Dendritic cell treated with granulocyte-macrophage colony-stimulating factor and Interleukin-4, amounts not matched to agents 40 ng/mL and 50 ng/mL, for 4 days (primary cell): ENCODE data around the gene CD44.

ENCODE experiments used
- H3K27ac Mint-ChIP-seq: one replicate; pipeline ENCODE4 v1.8.0; 2022; ENCODE audit warnings: mild to moderate bottlenecking, mixed read lengths
- H3K27me3 Mint-ChIP-seq: one replicate; pipeline ENCODE4 v1.8.0; 2022; ENCODE audit warnings: mild to moderate bottlenecking, mixed read lengths
- H3K36me3 Mint-ChIP-seq: one replicate; pipeline ENCODE4 v1.8.0; 2022; ENCODE audit warnings: low read depth, mixed read lengths
- H3K4me1 Mint-ChIP-seq: one replicate; pipeline ENCODE4 v1.8.0; 2022; ENCODE audit warnings: low read depth, mixed read lengths
- H3K4me3 Mint-ChIP-seq: one replicate; pipeline ENCODE4 v1.8.0; 2022; ENCODE audit warnings: mild to moderate bottlenecking, moderate library complexity, mixed read lengths
- H3K9me3 Mint-ChIP-seq: one replicate; pipeline ENCODE4 v1.8.0; 2022; ENCODE audit warnings: mixed read lengths
- intact Hi-C: fragments of 100-400 bp; cut with micrococcal nuclease; formaldehyde crosslinking; loops from one replicate; pipeline ENCODE4 v1.15.0; 2022

CD44 gene

DNA sequence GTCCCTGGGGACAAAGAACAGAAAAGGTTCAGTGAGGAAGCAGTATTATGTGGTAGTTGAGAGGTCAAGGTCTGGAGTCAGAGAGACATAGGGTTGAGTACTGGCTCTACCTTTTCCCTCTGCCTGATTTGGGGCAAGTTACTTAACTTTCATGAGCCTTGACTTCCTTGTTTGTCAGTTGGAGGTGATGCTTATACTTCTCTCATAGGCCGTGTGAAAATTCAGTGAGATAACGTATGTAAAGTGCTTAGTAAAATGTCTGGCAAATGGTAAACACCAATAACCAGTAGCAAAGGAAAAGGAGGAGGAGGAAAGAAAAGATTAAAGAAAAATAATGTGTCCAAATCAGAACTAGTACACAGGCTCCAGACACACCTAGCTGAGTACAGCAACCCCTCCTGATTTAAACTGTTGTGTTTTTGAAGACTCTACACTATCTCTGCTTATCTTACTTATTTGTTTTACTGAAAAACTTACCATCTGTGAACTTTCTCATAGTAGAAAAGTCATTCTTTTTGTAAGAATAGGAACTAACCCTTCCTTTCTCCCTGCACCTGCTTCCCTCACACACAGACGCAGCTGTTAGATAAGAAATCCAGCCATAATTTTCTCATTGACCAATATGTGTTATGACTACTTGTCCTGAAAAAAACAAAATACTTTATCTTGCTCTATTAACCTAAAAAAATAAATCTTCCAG lies 126.9 kb downstream of the CD44 start:
- Mint-ChIP-seq H3K4me1 (peaks cover 38% of the 10 kb centered on the region), H3K27me3 (no peaks in the 10 kb centered on the region), H3K4me3 (no peak overlapping the region), H3K9me3 (no peaks in the 10 kb centered on the region), H3K27ac (no peak overlapping the region), H3K36me3 (no peaks in the 10 kb centered on the region)
- intact Hi-C loops, result no loop called here

- no peak overlapping the region for H3K27ac Mint-ChIP-seq
- no peaks in the 10 kb centered on the region for H3K27me3 Mint-ChIP-seq
- H3K4me1 Mint-ChIP-seq, result peaks cover 41% of the 10 kb centered on the region
- intact Hi-C loops, result no loop called here
- no peak overlapping the region for H3K4me3 Mint-ChIP-seq
- H3K9me3 Mint-ChIP-seq, result no peaks in the 10 kb centered on the region
- H3K36me3 Mint-ChIP-seq, result no peaks in the 10 kb centered on the region
Measured at GRCh38 chr11:35267504-35267903, 128.5 kb downstream of the CD44 start.

DNA sequence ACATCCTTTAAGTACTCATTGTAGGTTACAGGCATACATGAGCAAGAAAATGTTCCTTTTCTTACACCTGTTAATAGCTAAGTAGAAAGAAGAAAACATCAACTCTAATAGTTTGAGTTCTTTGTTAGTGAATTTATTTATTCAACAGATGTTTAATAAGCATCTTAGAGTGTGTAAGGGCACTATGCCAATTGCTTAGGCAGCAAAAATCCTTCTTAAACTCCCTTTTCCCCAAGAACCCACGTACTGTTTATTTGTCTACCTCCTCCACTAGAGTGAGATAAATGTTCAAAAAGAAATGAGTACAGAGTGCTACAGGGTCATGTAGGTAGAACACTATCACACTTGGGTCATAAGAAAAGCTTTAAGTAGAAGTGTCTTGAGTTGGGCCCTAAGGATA lies 131.4 kb downstream of the CD44 start:
- Mint-ChIP-seq H3K4me1 (peaks cover 64% of the 10 kb centered on the region), H3K36me3 (no peaks in the 10 kb centered on the region)
- intact Hi-C loops, result no loop called here

GRCh38 chr11:35271031-35271430 lies 132.1 kb downstream of the CD44 start:
- Mint-ChIP-seq H3K9me3 (no peaks in the 10 kb centered on the region), H3K27ac (peak overlapping the region; percentile 45), H3K36me3 (no peaks in the 10 kb centered on the region), H3K27me3 (no peaks in the 10 kb centered on the region), H3K4me3 (no peak overlapping the region), H3K4me1 (peaks cover 65% of the 10 kb centered on the region)
- intact Hi-C loops, result no loop called here

More for the DNA sequence above, 131.4 kb downstream of the CD44 start:
- Mint-ChIP-seq H3K9me3 (no peaks in the 10 kb centered on the region), H3K27me3 (no peaks in the 10 kb centered on the region), H3K4me3 (no peak overlapping the region), H3K27ac (no peak overlapping the region)

DNA sequence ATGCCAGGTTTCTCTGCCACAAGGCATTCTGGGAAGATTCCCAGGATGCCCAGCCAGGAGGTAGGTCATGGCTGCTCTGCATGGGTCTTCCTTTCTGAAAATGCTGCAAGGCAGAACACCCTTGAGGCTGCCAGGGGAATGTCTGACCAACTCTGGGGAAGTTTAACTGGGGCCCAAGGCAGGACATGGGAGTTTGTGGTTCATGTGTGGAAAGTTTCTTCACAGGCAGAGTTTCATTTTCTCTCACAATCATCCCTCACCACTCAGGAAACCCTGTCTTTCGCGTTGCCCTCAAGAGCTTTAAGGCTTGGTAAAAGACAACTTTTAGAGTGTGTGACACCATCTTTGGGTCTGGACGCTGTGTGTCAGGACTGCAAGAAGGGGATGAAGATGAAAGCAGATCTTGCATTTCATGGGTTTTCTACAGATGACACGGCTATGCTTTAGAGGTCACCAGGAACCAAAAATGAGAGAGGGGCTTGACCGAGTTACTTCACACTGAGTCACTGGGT lies 133.5 kb downstream of the CD44 start:
- peaks cover 64% of the 10 kb centered on the region for H3K4me1 Mint-ChIP-seq
- no peak overlapping the region for H3K4me3 Mint-ChIP-seq
- no peaks in the 10 kb centered on the region for H3K36me3 Mint-ChIP-seq
- H3K9me3 Mint-ChIP-seq, result no peaks in the 10 kb centered on the region
- no peaks in the 10 kb centered on the region for H3K27me3 Mint-ChIP-seq
- H3K27ac Mint-ChIP-seq, result peak overlapping the region; percentile 45
- intact Hi-C loops, result no loop called here

- Mint-ChIP-seq H3K27ac (peak overlapping the region; percentile 7), H3K4me3 (no peak overlapping the region), H3K27me3 (no peaks in the 10 kb centered on the region), H3K36me3 (no peaks in the 10 kb centered on the region), H3K4me1 (peaks cover 69% of the 10 kb centered on the region), H3K9me3 (no peaks in the 10 kb centered on the region)
- intact Hi-C loops, result no loop called here
Measured at GRCh38 chr11:35274909-35275785, 136.2 kb downstream of the CD44 start.

GRCh38 chr11:35275786-35276170 lies 136.8 kb downstream of the CD44 start:
- intact Hi-C loops, result no loop called here
- H3K4me3 Mint-ChIP-seq, result no peak overlapping the region

DNA sequence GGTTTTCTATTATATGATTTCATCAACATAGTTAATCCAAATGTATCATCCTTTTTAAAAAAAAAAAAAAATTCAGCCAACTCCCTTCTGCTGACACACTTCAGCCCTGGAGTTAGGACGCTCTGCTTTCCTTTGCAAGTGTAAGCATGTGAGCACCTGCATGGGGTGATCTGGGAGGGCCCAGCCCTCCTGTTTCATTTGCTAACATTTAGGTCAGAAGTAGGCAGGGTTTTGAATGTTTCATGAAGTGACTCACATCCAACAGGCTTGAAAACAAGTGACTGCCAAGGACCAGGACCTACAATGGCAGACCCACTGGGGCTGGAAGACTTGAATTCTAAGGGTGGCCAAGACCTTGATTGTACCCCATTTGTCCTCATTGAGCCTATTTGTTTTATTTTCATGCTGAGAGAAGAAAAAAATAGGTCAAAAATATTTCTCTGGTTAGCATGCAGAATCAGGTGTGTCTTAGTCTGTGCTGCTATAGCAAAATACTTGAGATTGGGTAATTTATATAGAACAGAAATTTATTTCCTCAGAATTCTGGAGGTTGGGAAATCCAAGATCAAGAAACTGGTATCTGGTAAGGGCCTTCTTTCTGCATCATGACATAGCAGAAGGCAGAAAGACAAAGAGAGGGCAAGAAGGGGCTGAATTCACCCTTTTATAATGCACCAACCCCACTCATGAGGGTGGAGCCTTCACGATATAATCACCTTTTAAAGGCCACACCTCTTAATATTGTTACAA lies 137.6 kb downstream of the CD44 start:
- Mint-ChIP-seq H3K9me3 (no peaks in the 10 kb centered on the region), H3K4me1 (peaks cover 66% of the 10 kb centered on the region), H3K27ac (peak overlapping the region; percentile 7), H3K27me3 (no peaks in the 10 kb centered on the region), H3K4me3 (no peak overlapping the region), H3K36me3 (no peaks in the 10 kb centered on the region)
- intact Hi-C loops, result no loop called here

More at GRCh38 chr11:35275786-35276170, 136.8 kb downstream of the CD44 start:
- peaks cover 71% of the 10 kb centered on the region for H3K4me1 Mint-ChIP-seq
- H3K36me3 Mint-ChIP-seq, result no peaks in the 10 kb centered on the region
- no peaks in the 10 kb centered on the region for H3K9me3 Mint-ChIP-seq
- H3K27me3 Mint-ChIP-seq, result no peaks in the 10 kb centered on the region
- H3K27ac Mint-ChIP-seq, result peak overlapping the region; percentile 7

DNA sequence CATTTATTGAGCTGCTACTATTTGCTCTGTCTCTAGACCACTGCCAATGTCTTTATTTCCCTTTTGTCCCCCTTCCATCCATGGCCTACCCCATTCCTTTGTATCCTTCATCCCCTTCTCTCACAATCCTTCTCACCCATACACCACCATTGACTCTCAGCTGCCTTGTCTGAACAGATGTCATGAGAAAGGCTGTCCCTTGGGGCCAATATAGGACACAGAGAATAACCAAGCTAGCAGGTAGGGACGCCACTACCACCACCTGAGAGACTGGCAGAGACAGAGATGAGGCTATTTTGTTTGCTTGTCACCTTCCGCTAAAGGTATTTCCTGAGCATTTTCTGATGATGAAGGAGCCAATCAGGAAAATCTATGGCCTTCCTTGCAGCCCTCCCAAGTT lies 138.9 kb downstream of the CD44 start:
- Mint-ChIP-seq H3K4me3 (no peak overlapping the region), H3K4me1 (peaks cover 66% of the 10 kb centered on the region), H3K27me3 (no peaks in the 10 kb centered on the region), H3K27ac (no peak overlapping the region), H3K9me3 (no peaks in the 10 kb centered on the region), H3K36me3 (no peaks in the 10 kb centered on the region)
- intact Hi-C loops, result no loop called here

- intact Hi-C loops, result no loop called here
- Mint-ChIP-seq H3K4me1 (peaks cover 45% of the 10 kb centered on the region), H3K9me3 (no peaks in the 10 kb centered on the region), H3K27me3 (no peaks in the 10 kb centered on the region), H3K27ac (peak overlapping the region; percentile 49), H3K36me3 (no peaks in the 10 kb centered on the region), H3K4me3 (no peak overlapping the region)
Measured at GRCh38 chr11:35280727-35281126, 141.8 kb downstream of the CD44 start.

DNA sequence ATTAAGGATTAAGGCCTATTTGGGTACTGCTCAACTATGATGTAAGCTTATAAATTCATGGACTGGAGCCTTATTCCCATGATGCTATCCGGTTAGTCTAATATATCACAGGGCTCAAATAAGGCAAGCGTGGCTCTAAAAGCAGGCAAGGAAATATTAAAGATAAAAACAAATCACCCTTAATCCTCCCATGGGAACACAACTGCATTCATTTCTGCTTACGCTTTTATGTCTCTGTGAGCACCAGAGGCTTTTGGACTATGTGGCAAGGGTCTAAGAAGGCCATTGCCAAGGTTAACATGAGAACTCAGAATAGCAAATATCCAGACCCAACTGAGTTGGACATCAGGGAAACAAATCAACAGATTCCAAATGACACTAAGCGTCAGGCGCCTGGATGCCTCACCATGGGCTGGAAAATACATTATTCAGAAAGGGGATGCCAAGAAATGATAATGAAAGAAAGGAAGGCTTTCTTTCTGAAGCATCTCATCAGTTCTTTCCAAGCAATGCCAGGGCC lies 142.3 kb downstream of the CD44 start:
- no peaks in the 10 kb centered on the region for H3K27me3 Mint-ChIP-seq
- intact Hi-C loops, result no loop called here
- peak overlapping the region; percentile 49 for H3K27ac Mint-ChIP-seq
- no peak overlapping the region for H3K4me3 Mint-ChIP-seq
- no peaks in the 10 kb centered on the region for H3K36me3 Mint-ChIP-seq
- H3K4me1 Mint-ChIP-seq, result peaks cover 40% of the 10 kb centered on the region
- H3K9me3 Mint-ChIP-seq, result no peaks in the 10 kb centered on the region
